GM21737 (cell line): ENCODE measurements around the gene G3BP2.
"Not testable (repeated sequence)": the region's sequence is repeated elsewhere in the genome, so short reads cannot be mapped to it uniquely, and the experiment has no call there.

Experiments used
- ATAC-seq: cut with Tn5 transposase; IDR thresholded peaks from one replicate; pipeline ENCODE4 v1.9.1; 2021; ENCODE audit warnings: mild to moderate bottlenecking, moderate library complexity; ENCODE audit not compliant: unreplicated experiment

The G3BP2 gene

GRCh38 chr4:75673027-75673958 lies at the start of gene G3BP2:
Gene G3BP2, minus strand, starts transcription at chr4:75673411. Its CDS starts 11,386 bp downstream, at chr4:75662025.
- peak; percentile 93 for ATAC-seq

- ATAC-seq: no peak
These were observed 49.2 kb upstream of the G3BP2 start for GRCh38 chr4:75722417-75722816.

GRCh38 chr4:75718529-75718928 lies 45.3 kb upstream of the G3BP2 start:
- no peak for ATAC-seq

GRCh38 chr4:75717408-75717807 lies 44.2 kb upstream of the G3BP2 start:
- no peak for ATAC-seq

- not testable (repeated sequence) for ATAC-seq
These were observed 42.8 kb upstream of the G3BP2 start for GRCh38 chr4:75716054-75716453.

- ATAC-seq: no peak
These were observed 42.0 kb upstream of the G3BP2 start for GRCh38 chr4:75715105-75715799.

GRCh38 chr4:75714704-75715103 lies 41.5 kb upstream of the G3BP2 start:
- no peak for ATAC-seq

GRCh38 chr4:75714011-75714410 lies 40.8 kb upstream of the G3BP2 start:
- ATAC-seq: no peak

- no peak for ATAC-seq
These were observed 37.0 kb upstream of the G3BP2 start for GRCh38 chr4:75710246-75710645.

GRCh38 chr4:75708218-75708691 lies 35.0 kb upstream of the G3BP2 start:
- ATAC-seq: no peak

- no peak for ATAC-seq
These were observed 32.2 kb upstream of the G3BP2 start for GRCh38 chr4:75705198-75705977.

- no peak for ATAC-seq
These were observed 29.8 kb upstream of the G3BP2 start for GRCh38 chr4:75702919-75703411.

GRCh38 chr4:75699299-75699698 lies 26.1 kb upstream of the G3BP2 start:
- ATAC-seq: no peak

GRCh38 chr4:75698963-75699228 lies 25.7 kb upstream of the G3BP2 start:
- peak; percentile 39 for ATAC-seq

GRCh38 chr4:75698162-75698962 lies 25.2 kb upstream of the G3BP2 start:
- ATAC-seq: peak; percentile 84

- ATAC-seq: no peak
These were observed 23.4 kb upstream of the G3BP2 start for GRCh38 chr4:75696581-75696980.

- no peak for ATAC-seq
These were observed 22.9 kb upstream of the G3BP2 start for GRCh38 chr4:75696071-75696470.

GRCh38 chr4:75692066-75692465 lies 18.9 kb upstream of the G3BP2 start:
- ATAC-seq: not testable (repeated sequence)

- ATAC-seq: not testable (repeated sequence)
These were observed 13.9 kb upstream of the G3BP2 start for GRCh38 chr4:75687125-75687524.

GRCh38 chr4:75686346-75686745 lies 13.1 kb upstream of the G3BP2 start:
- ATAC-seq: no peak
